Astrocyte (in vitro differentiated cells and primary cell): ENCODE measurements around the gene FRMD5. TPM values are rescaled to one million over a fixed set of nuclear protein-coding genes. Genes with fewer than 3 reads are reported as not detected.

Experiments
- DNase-seq: peaks from one replicate; pipeline ENCODE4 v3.0.0-alpha.2; 2010; ENCODE audit warnings: low read depth
- FAIRE-seq: peaks from 2 replicates; lab custom pipeline; 2011; peaks lifted over from hg19 to GRCh38; lab: Jason Lieb, UNC
- H2AFZ ChIP-seq: 2 replicates; pipeline ENCODE4 v1.6.0; 2012; ENCODE audit warnings: low read depth, low read length, inconsistent platforms
- H3K27ac ChIP-seq: 2 replicates; pipeline ENCODE4 v1.5.1; 2011; ENCODE audit warnings: low read depth, low read length, inconsistent platforms
- H3K27me3 ChIP-seq: 2 replicates; pipeline ENCODE4 v1.6.0; 2011; ENCODE audit warnings: low read length, inconsistent platforms; ENCODE audit not compliant: insufficient read depth
- H3K36me3 ChIP-seq: 2 replicates; pipeline ENCODE4 v1.5.1; 2011; ENCODE audit warnings: low read length, inconsistent platforms; ENCODE audit not compliant: insufficient read depth
- H3K4me1 ChIP-seq: 2 replicates; pipeline ENCODE4 v1.5.1; 2011; ENCODE audit warnings: low read length, inconsistent platforms; ENCODE audit not compliant: insufficient read depth
- H3K4me2 ChIP-seq: 2 replicates; pipeline ENCODE4 v1.6.0; 2012; ENCODE audit warnings: low read length, inconsistent platforms
- H3K4me3 ChIP-seq: 2 replicates; pipeline ENCODE4 v1.5.1; 2011; ENCODE audit warnings: low read depth, mild to moderate bottlenecking, low read length, inconsistent platforms; ENCODE audit not compliant: insufficient read depth
- H3K79me2 ChIP-seq: 2 replicates; pipeline ENCODE4 v1.6.0; 2012; ENCODE audit warnings: mild to moderate bottlenecking, low read length, inconsistent platforms; ENCODE audit not compliant: insufficient read depth
- H3K9ac ChIP-seq: 2 replicates; pipeline ENCODE4 v1.6.0; 2012; ENCODE audit warnings: mild to moderate bottlenecking, low read length, inconsistent platforms
- H3K9me3 ChIP-seq: 2 replicates; pipeline ENCODE4 v1.5.1; 2012; ENCODE audit warnings: low read depth, mild to moderate bottlenecking, low read length, inconsistent platforms; ENCODE audit not compliant: insufficient read depth
- H4K20me1 ChIP-seq: 2 replicates; pipeline ENCODE4 v1.6.0; 2012; ENCODE audit warnings: low read length, inconsistent platforms; ENCODE audit not compliant: insufficient read depth
- H3K27ac Mint-ChIP-seq: one replicate; pipeline ENCODE4 v1.8.0; 2021; ENCODE audit warnings: mild to moderate bottlenecking, mixed read lengths; ENCODE audit not compliant: unreplicated experiment
- H3K27me3 Mint-ChIP-seq: one replicate; pipeline ENCODE4 v1.8.0; 2021; ENCODE audit warnings: low read depth, mixed read lengths; ENCODE audit not compliant: unreplicated experiment
- H3K36me3 Mint-ChIP-seq: one replicate; pipeline ENCODE4 v1.8.0; 2021; ENCODE audit warnings: low read depth, mixed read lengths; ENCODE audit not compliant: unreplicated experiment
- H3K4me1 Mint-ChIP-seq: one replicate; pipeline ENCODE4 v1.8.0; 2021; ENCODE audit warnings: low read depth, mixed read lengths; ENCODE audit not compliant: unreplicated experiment
- H3K4me3 Mint-ChIP-seq: one replicate; pipeline ENCODE4 v1.8.0; 2021; ENCODE audit warnings: mild to moderate bottlenecking, moderate library complexity, mixed read lengths; ENCODE audit not compliant: unreplicated experiment
- H3K9me3 Mint-ChIP-seq: one replicate; pipeline ENCODE4 v1.8.0; 2021; ENCODE audit warnings: mild to moderate bottlenecking, mixed read lengths; ENCODE audit not compliant: unreplicated experiment
- EZH2 ChIP-seq: IDR thresholded peaks from 2 replicates; pipeline ENCODE4 v1.6.1; 2012; ENCODE audit warnings: mild to moderate bottlenecking, low read length, inconsistent platforms; ENCODE audit not compliant: insufficient read depth
- total RNA-seq: library from RNA; stranded (reverse); gene quantifications from 2 replicates; pipeline ENCODE4 v1.2.1, GENCODE V29; 2021
- TF ChIP-seq, protein P1 (sequence below): IDR thresholded peaks from 2 replicates; pipeline ENCODE4 v1.5.1; 2011; ENCODE audit warnings: low read depth, mild to moderate bottlenecking, inconsistent platforms, low read length, moderate library complexity; ENCODE audit not compliant: insufficient read depth

FRMD5 gene
- total RNA-seq, 1 donor from 2014 or later = 19.6 TPM

- TF ChIP-seq, protein P1, sequence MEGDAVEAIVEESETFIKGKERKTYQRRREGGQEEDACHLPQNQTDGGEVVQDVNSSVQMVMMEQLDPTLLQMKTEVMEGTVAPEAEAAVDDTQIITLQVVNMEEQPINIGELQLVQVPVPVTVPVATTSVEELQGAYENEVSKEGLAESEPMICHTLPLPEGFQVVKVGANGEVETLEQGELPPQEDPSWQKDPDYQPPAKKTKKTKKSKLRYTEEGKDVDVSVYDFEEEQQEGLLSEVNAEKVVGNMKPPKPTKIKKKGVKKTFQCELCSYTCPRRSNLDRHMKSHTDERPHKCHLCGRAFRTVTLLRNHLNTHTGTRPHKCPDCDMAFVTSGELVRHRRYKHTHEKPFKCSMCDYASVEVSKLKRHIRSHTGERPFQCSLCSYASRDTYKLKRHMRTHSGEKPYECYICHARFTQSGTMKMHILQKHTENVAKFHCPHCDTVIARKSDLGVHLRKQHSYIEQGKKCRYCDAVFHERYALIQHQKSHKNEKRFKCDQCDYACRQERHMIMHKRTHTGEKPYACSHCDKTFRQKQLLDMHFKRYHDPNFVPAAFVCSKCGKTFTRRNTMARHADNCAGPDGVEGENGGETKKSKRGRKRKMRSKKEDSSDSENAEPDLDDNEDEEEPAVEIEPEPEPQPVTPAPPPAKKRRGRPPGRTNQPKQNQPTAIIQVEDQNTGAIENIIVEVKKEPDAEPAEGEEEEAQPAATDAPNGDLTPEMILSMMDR = no peak
- no peak for TF ChIP-seq EZH2
- Histone ChIP-seq H3K9me3 (no peaks in the 10 kb centered on the region), H3K4me3 (peak overlapping the region; percentile 74), H3K79me2 (peaks cover 54% of the 10 kb centered on the region), H3K4me2 (peak overlapping the region; percentile 87), H4K20me1 (peaks cover 12% of the 10 kb centered on the region), H3K27ac (peak overlapping the region; percentile 90), H2AFZ (peak overlapping the region; percentile 49), H3K36me3 (no peaks in the 10 kb centered on the region), H3K9ac (peak overlapping the region; percentile 87), H3K4me1 (peaks cover 13% of the 10 kb centered on the region), H3K27me3 (no peaks in the 10 kb centered on the region)
- H3K4me1 Mint-ChIP-seq = peaks cover 11% of the 10 kb centered on the region
- H3K27me3 Mint-ChIP-seq = no peaks in the 10 kb centered on the region
- H3K36me3 Mint-ChIP-seq = no peaks in the 10 kb centered on the region
- DNase-seq (peak; percentile 55), FAIRE-seq (peak; percentile 63)
- no peaks in the 10 kb centered on the region for H3K9me3 Mint-ChIP-seq
- H3K4me3 Mint-ChIP-seq = peak overlapping the region; percentile 96
- H3K27ac Mint-ChIP-seq = peak overlapping the region; percentile 91
Measured at GRCh38 chr15:44193651-44194322, 1.3 kb downstream of the FRMD5 start.

DNA sequence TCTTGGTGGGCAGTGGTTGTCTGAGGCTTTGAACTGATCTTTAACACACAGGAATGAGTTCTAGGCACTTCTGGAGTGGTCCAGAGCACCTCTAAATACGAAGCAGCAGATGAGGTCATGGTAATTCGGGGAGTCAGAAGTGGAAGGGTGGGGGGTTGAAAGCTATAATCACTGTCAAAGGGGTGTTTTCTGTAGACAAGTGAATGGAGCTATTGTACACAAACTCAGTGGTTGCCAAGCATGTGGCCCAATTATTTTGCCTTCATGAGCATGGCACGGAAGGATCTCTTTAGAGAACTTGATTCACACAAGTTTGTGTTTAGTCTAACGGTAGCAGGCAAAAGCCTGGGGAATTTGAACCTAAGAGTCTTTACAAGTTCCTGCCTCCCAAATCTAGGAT is 6.3 kb downstream of the FRMD5 start:
- H3K27ac Mint-ChIP-seq = no peak overlapping the region
- FAIRE-seq = no peak
- H3K9me3 Mint-ChIP-seq = no peaks in the 10 kb centered on the region

More for the DNA sequence above, 6.3 kb downstream of the FRMD5 start:
- H3K4me2 ChIP-seq = peak overlapping the region; percentile 12
- TF ChIP-seq, protein P1 = no peak
- TF ChIP-seq EZH2 = no peak
- no peak overlapping the region for H2AFZ ChIP-seq
- H4K20me1 ChIP-seq = peaks cover 44% of the 10 kb centered on the region
- DNase-seq = no peak
- H3K27me3 ChIP-seq = no peaks in the 10 kb centered on the region
- H3K27ac ChIP-seq = no peak overlapping the region
- no peak overlapping the region for H3K9ac ChIP-seq
- Mint-ChIP-seq H3K36me3 (peaks cover 2% of the 10 kb centered on the region), H3K4me3 (peak overlapping the region; percentile 58), H3K27me3 (no peaks in the 10 kb centered on the region), H3K4me1 (peaks cover 12% of the 10 kb centered on the region)
- H3K4me3 ChIP-seq = no peak overlapping the region
- H3K9me3 ChIP-seq = no peaks in the 10 kb centered on the region
- no peaks in the 10 kb centered on the region for H3K36me3 ChIP-seq
- peaks cover 99% of the 10 kb centered on the region for H3K79me2 ChIP-seq
- H3K4me1 ChIP-seq = peaks cover 9% of the 10 kb centered on the region
